ENCODE measurements around the gene MBD5. TPM values are rescaled to one million over a fixed set of nuclear protein-coding genes. Genes with fewer than 3 reads are reported as not detected.

Gene MBD5
- polyA plus RNA-seq, 3 donors: 2.9 to 8.1 (median 4.5) TPM

- WGBS, 3 donors: 83 to 93% (median 84%) methylated on average over 6 of the region's 6 CpGs
- H3K27ac ChIP-seq (ENCODE audit: low read depth, low read length): no peak overlapping the region
These were observed 337.5 kb downstream of the MBD5 start for GRCh38 chr2:148358375-148358774.

- no peak overlapping the region for H3K27ac ChIP-seq (ENCODE audit: low read depth, low read length)
- whole genome bisulfite sequencing, 3 donors: 97 to 100% (median 98%) methylated on average over 1 of the region's 1 CpG
These were observed 339.8 kb downstream of the MBD5 start for GRCh38 chr2:148360662-148361061.

- 88 to 93% (median 91%) methylated on average over 10 of the region's 10 CpGs for WGBS, 3 donors
- H3K27ac ChIP-seq (ENCODE audit: low read depth, low read length): no peak overlapping the region
These were observed 341.4 kb downstream of the MBD5 start for GRCh38 chr2:148362144-148362796.

- WGBS, 3 donors: 53 to 77% (median 59%) methylated on average over 3 of the region's 3 CpGs
- H3K27ac ChIP-seq (ENCODE audit: low read depth, low read length): no peak overlapping the region
These were observed 354.3 kb downstream of the MBD5 start for GRCh38 chr2:148375214-148375613.

- 58 to 74% (median 66%) methylated on average over 1 of the region's 1 CpG for WGBS, 3 donors
- H3K27ac ChIP-seq (ENCODE audit: low read depth, low read length): no peak overlapping the region
These were observed 370.4 kb downstream of the MBD5 start for GRCh38 chr2:148391324-148391723.

GRCh38 chr2:148402786-148403185, 381.9 kb downstream of the MBD5 start:
- WGBS, 3 donors: 92 to 100% (median 94%) methylated on average over 1 of the region's 1 CpG
- no peak overlapping the region for H3K27ac ChIP-seq (ENCODE audit: low read depth, low read length)

GRCh38 chr2:148410899-148411298, 390.0 kb downstream of the MBD5 start:
- 82 to 98% (median 84%) methylated on average over 1 of the region's 1 CpG for WGBS, 3 donors
- H3K27ac ChIP-seq (ENCODE audit: low read depth, low read length): no peak overlapping the region

GRCh38 chr2:148416248-148416647, 395.4 kb downstream of the MBD5 start:
- H3K27ac ChIP-seq (ENCODE audit: low read depth, low read length): no peak overlapping the region
- 86 to 94% (median 89%) methylated on average over 1 of the region's 1 CpG for WGBS, 3 donors

- 92 to 97% (median 96%) methylated on average over 1 of the region's 1 CpG for WGBS, 3 donors
- H3K27ac ChIP-seq (ENCODE audit: low read depth, low read length): no peak overlapping the region
These were observed 409.2 kb downstream of the MBD5 start for GRCh38 chr2:148430101-148430500.

GRCh38 chr2:148447877-148448276, 427.0 kb downstream of the MBD5 start:
- H3K27ac ChIP-seq (ENCODE audit: low read depth, low read length): no peak overlapping the region
- 97 to 100% (median 100%) methylated on average over 1 of the region's 1 CpG for WGBS, 3 donors

- H3K27ac ChIP-seq (ENCODE audit: low read depth, low read length): no peak overlapping the region
- WGBS, 3 donors: 92 to 93% (median 93%) methylated on average over 3 of the region's 3 CpGs
These were observed 429.6 kb downstream of the MBD5 start for GRCh38 chr2:148450531-148450930.

- 91 to 96% (median 96%) methylated on average over 2 of the region's 2 CpGs for WGBS, 3 donors
These were observed 430.2 kb downstream of the MBD5 start for GRCh38 chr2:148451046-148451445.

GRCh38 chr2:148455791-148456190, 434.9 kb downstream of the MBD5 start:
- H3K27ac ChIP-seq (ENCODE audit: low read depth, low read length): no peak overlapping the region
- 85 to 91% (median 88%) methylated on average over 4 of the region's 4 CpGs for WGBS, 3 donors

More at GRCh38 chr2:148451046-148451445, 430.2 kb downstream of the MBD5 start:
- H3K27ac ChIP-seq (ENCODE audit: low read depth, low read length): no peak overlapping the region

GRCh38 chr2:148458171-148458570, 437.3 kb downstream of the MBD5 start:
- WGBS, 3 donors: 98 to 100% (median 98%) methylated on average over 2 of the region's 2 CpGs
- H3K27ac ChIP-seq (ENCODE audit: low read depth, low read length): no peak overlapping the region

GRCh38 chr2:148459377-148459778, 438.5 kb downstream of the MBD5 start:
- H3K27ac ChIP-seq (ENCODE audit: low read depth, low read length): no peak overlapping the region

- no peak overlapping the region for H3K27ac ChIP-seq (ENCODE audit: low read depth, low read length)
- WGBS, 3 donors: 86 to 93% (median 88%) methylated on average over 4 of the region's 4 CpGs
These were observed 441.0 kb downstream of the MBD5 start for GRCh38 chr2:148461876-148462275.

GRCh38 chr2:148475626-148476025, 454.7 kb downstream of the MBD5 start:
- H3K27ac ChIP-seq (ENCODE audit: low read depth, low read length): no peak overlapping the region
- WGBS, 3 donors: 89 to 92% (median 89%) methylated on average over 1 of the region's 1 CpG

GRCh38 chr2:148479398-148479797, 458.5 kb downstream of the MBD5 start:
- WGBS, 3 donors: 80 to 84% (median 84%) methylated on average over 3 of the region's 3 CpGs
- H3K27ac ChIP-seq (ENCODE audit: low read depth, low read length): no peak overlapping the region

GRCh38 chr2:148483665-148484064, 462.8 kb downstream of the MBD5 start:
- 56 to 63% (median 58%) methylated on average over 4 of the region's 4 CpGs for WGBS, 3 donors
- H3K27ac ChIP-seq (ENCODE audit: low read depth, low read length): no peak overlapping the region

GRCh38 chr2:148484066-148484465, 463.2 kb downstream of the MBD5 start:
- 31 to 68% (median 57%) methylated on average over 1 of the region's 1 CpG for WGBS, 3 donors
- H3K27ac ChIP-seq (ENCODE audit: low read depth, low read length): no peak overlapping the region

- no peak overlapping the region for H3K27ac ChIP-seq (ENCODE audit: low read depth, low read length)
These were observed 465.8 kb downstream of the MBD5 start for GRCh38 chr2:148486655-148487054.

All from adipose tissue (tissue), 3 donors.